Fibroblast of lung (primary cell): ENCODE data around the gene SLC2A8. TPM values are rescaled to one million over a fixed set of nuclear protein-coding genes. Genes with fewer than 3 reads are reported as not detected.

ENCODE experiments used
- DNase-seq, 2 donors: peaks; one replicate each; pipeline versions ENCODE4 v3.0.0 to v3.0.0-alpha.2; 2010; ENCODE audit warnings: low read depth in 2 of 2
- H2AFZ ChIP-seq: 2 replicates; pipeline ENCODE4 v1.5.1; 2012; ENCODE audit warnings: low read length, control low read depth, inconsistent platforms
- H3K27ac ChIP-seq: 2 replicates; pipeline ENCODE4 v1.5.1; 2011; ENCODE audit warnings: low read length, control low read depth; ENCODE audit not compliant: insufficient read depth
- H3K27me3 ChIP-seq: 2 replicates; pipeline ENCODE4 v1.5.1; 2011; ENCODE audit warnings: mild to moderate bottlenecking, low read length; ENCODE audit not compliant: control insufficient read depth, insufficient read depth
- H3K36me3 ChIP-seq: 2 replicates; pipeline ENCODE4 v1.5.1; 2011; ENCODE audit warnings: low read length; ENCODE audit not compliant: control insufficient read depth, insufficient read depth
- H3K4me1 ChIP-seq: 2 replicates; pipeline ENCODE4 v1.5.1; 2011; ENCODE audit warnings: low read length; ENCODE audit not compliant: control insufficient read depth, insufficient read depth; ENCODE audit errors: extremely low read depth
- H3K4me2 ChIP-seq: 2 replicates; pipeline ENCODE4 v1.5.1; 2011; ENCODE audit warnings: low read length, control low read depth; ENCODE audit not compliant: insufficient read depth; ENCODE audit errors: extremely low read depth
- H3K4me3 ChIP-seq, 4 experiments: fragments of 200-600 bp in 1 of 4; sonication (generic) in 1 of 4; replicated peaks in 1 of 4; 2 replicates each; pipeline ENCODE4 v1.5.1; 2011 to 2016; ENCODE audit warnings: low read length in 4 of 4, low read depth in 3 of 4, mild to moderate bottlenecking in 3 of 4, control low read depth in 2 of 4, inconsistent platforms in 1 of 4, mixed read lengths in 1 of 4; ENCODE audit not compliant: insufficient read depth in 1 of 4; ENCODE audit errors: control extremely low read depth in 1 of 4
- H3K79me2 ChIP-seq: 2 replicates; pipeline ENCODE4 v1.5.1; 2012; ENCODE audit warnings: mild to moderate bottlenecking, low read length, inconsistent platforms; ENCODE audit not compliant: control insufficient read depth, insufficient read depth
- H3K9ac ChIP-seq: 2 replicates; pipeline ENCODE4 v1.5.1; 2011; ENCODE audit warnings: mild to moderate bottlenecking, low read length, control low read depth; ENCODE audit not compliant: insufficient read depth
- H3K9me3 ChIP-seq: 2 replicates; pipeline ENCODE4 v1.5.1; 2012; ENCODE audit warnings: low read depth, low read length; ENCODE audit not compliant: control insufficient read depth, insufficient read depth
- H4K20me1 ChIP-seq: 2 replicates; pipeline ENCODE4 v1.5.1; 2011; ENCODE audit warnings: low read length; ENCODE audit not compliant: control insufficient read depth, insufficient read depth; ENCODE audit errors: extremely low read depth
- CTCF ChIP-seq, 2 donors: IDR thresholded peaks in 1 of 2; conservative IDR thresholded peaks in 1 of 2; 1 replicate in 1 of 2; 2 replicates in 1 of 2; pipeline ENCODE4 v1.5.1; 2011 to 2012; ENCODE audit warnings: low read length in 2 of 2, control low read depth in 1 of 2, inconsistent platforms in 1 of 2, low read depth in 1 of 2, mild to moderate bottlenecking in 1 of 2
- EZH2 ChIP-seq: IDR thresholded peaks from 2 replicates; pipeline ENCODE4 v1.5.1; 2012; ENCODE audit warnings: low read length, control low read depth, mild to moderate bottlenecking; ENCODE audit errors: missing control alignments
- polyA plus RNA-seq, 2 donors: library from polyadenylated mRNA; depleted of rRNA in 1 of 2; stranded (reverse) in 1 of 2; unstranded in 1 of 2; fragments of >200 nt; gene quantifications; 2 replicates each; pipeline ENCODE4 v1.2.1, GENCODE V29; 2011 to 2012; ENCODE audit warnings: missing spikeins in 1 of 2
- total RNA-seq: library from RNA; depleted of rRNA; stranded (reverse); fragments of >200 nt; gene quantifications from 2 replicates; pipeline ENCODE4 v1.2.1, GENCODE V29; 2014

SLC2A8 gene
- total and polyA plus RNA-seq, 2 donors (not counting 1 experiment from before 2014, with no cell fraction given) = 4.6 to 11.4 TPM

GRCh38 chr9:127423476-127423933, 26.5 kb downstream of the SLC2A8 start:
- peaks cover 2% of the 10 kb centered on the region for H3K4me1 ChIP-seq
- H3K9ac ChIP-seq = peak overlapping the region; percentile 77
- no peaks in the 10 kb centered on the region for H3K36me3 ChIP-seq
- H4K20me1 ChIP-seq = no peaks in the 10 kb centered on the region
- TF ChIP-seq EZH2 = no peak
- TF ChIP-seq CTCF (conservative IDR thresholded peaks at IDR 0.05 in 1 of 2, IDR thresholded peaks at IDR 0.05 in 1 of 2; ENCODE audit: low read depth in 1 of 2, low read length in 2 of 2) = no peak
- peak overlapping the region; percentile 79 to 90 (median 84) for H3K4me3 ChIP-seq
- no peaks in the 10 kb centered on the region for H3K9me3 ChIP-seq
- H2AFZ ChIP-seq = peak overlapping the region; percentile 96
- no peaks in the 10 kb centered on the region for H3K27me3 ChIP-seq
- H3K27ac ChIP-seq = peak overlapping the region; percentile 82
- H3K79me2 ChIP-seq = peaks cover 27% of the 10 kb centered on the region
- H3K4me2 ChIP-seq = peak overlapping the region; percentile 96
- DNase-seq = no peak

GRCh38 chr9:127423934-127424675, 27.1 kb downstream of the SLC2A8 start, which contains the start of gene ZNF79:
Gene ZNF79, plus strand, starts transcription at chr9:127424382. Its CDS starts 406 bp downstream, at chr9:127424788.
- TF ChIP-seq CTCF (conservative IDR thresholded peaks at IDR 0.05 in 1 of 2, IDR thresholded peaks at IDR 0.05 in 1 of 2; ENCODE audit: low read depth in 1 of 2, low read length in 2 of 2) = no peak
- no peak for TF ChIP-seq EZH2
- H3K79me2 ChIP-seq = peaks cover 27% of the 10 kb centered on the region

GRCh38 chr9:127424676-127424999, 27.7 kb downstream of the SLC2A8 start:
- peaks cover 27% of the 10 kb centered on the region for H3K79me2 ChIP-seq

More at GRCh38 chr9:127423934-127424675, 27.1 kb downstream of the SLC2A8 start, which contains the start of gene ZNF79:
- H3K4me1 ChIP-seq = peaks cover 2% of the 10 kb centered on the region
- DNase-seq = peak; percentile 89 to 92
- H3K36me3 ChIP-seq = no peaks in the 10 kb centered on the region
- H4K20me1 ChIP-seq = no peaks in the 10 kb centered on the region
- H3K27me3 ChIP-seq = no peaks in the 10 kb centered on the region
- H3K4me2 ChIP-seq = peak within 1 kb of the TSS; percentile 98
- H3K27ac ChIP-seq = peak within 1 kb of the TSS; percentile 82
- peak within 1 kb of the TSS; percentile 79 to 90 (median 84) for H3K4me3 ChIP-seq
- H3K9ac ChIP-seq = peak within 1 kb of the TSS; percentile 77
- peak within 1 kb of the TSS; percentile 96 for H2AFZ ChIP-seq
- no peaks in the 10 kb centered on the region for H3K9me3 ChIP-seq

More at GRCh38 chr9:127424676-127424999, 27.7 kb downstream of the SLC2A8 start:
- Histone ChIP-seq H3K9me3 (no peaks in the 10 kb centered on the region), H3K4me3 (peak overlapping the region; percentile 79 to 90 (median 84)), H3K27ac (peak overlapping the region; percentile 82), H3K4me1 (peaks cover 2% of the 10 kb centered on the region), H3K4me2 (peak overlapping the region; percentile 98), H3K27me3 (no peaks in the 10 kb centered on the region), H2AFZ (peak overlapping the region; percentile 54), H3K9ac (peak overlapping the region; percentile 77), H4K20me1 (no peaks in the 10 kb centered on the region), H3K36me3 (no peaks in the 10 kb centered on the region)
- TF ChIP-seq EZH2 = no peak
- TF ChIP-seq CTCF (conservative IDR thresholded peaks at IDR 0.05 in 1 of 2, IDR thresholded peaks at IDR 0.05 in 1 of 2; ENCODE audit: low read depth in 1 of 2, low read length in 2 of 2) = no peak
- no peak for DNase-seq
